Fibroblast of lung (primary cell): ENCODE results near the gene CAMTA1. TPM values are rescaled to one million over a fixed set of nuclear protein-coding genes. Genes with fewer than 3 reads are reported as not detected.

ENCODE experiments used
- DNase-seq, 2 donors: peaks; one replicate each; pipeline versions ENCODE4 v3.0.0 to v3.0.0-alpha.2; 2010; ENCODE audit warnings: low read depth in 2 of 2
- H2AFZ ChIP-seq: 2 replicates; pipeline ENCODE4 v1.5.1; 2012; ENCODE audit warnings: low read length, control low read depth, inconsistent platforms
- H3K27ac ChIP-seq: 2 replicates; pipeline ENCODE4 v1.5.1; 2011; ENCODE audit warnings: low read length, control low read depth; ENCODE audit not compliant: insufficient read depth
- H3K27me3 ChIP-seq: 2 replicates; pipeline ENCODE4 v1.5.1; 2011; ENCODE audit warnings: mild to moderate bottlenecking, low read length; ENCODE audit not compliant: control insufficient read depth, insufficient read depth
- H3K36me3 ChIP-seq: 2 replicates; pipeline ENCODE4 v1.5.1; 2011; ENCODE audit warnings: low read length; ENCODE audit not compliant: control insufficient read depth, insufficient read depth
- H3K4me1 ChIP-seq: 2 replicates; pipeline ENCODE4 v1.5.1; 2011; ENCODE audit warnings: low read length; ENCODE audit not compliant: control insufficient read depth, insufficient read depth; ENCODE audit errors: extremely low read depth
- H3K4me2 ChIP-seq: 2 replicates; pipeline ENCODE4 v1.5.1; 2011; ENCODE audit warnings: low read length, control low read depth; ENCODE audit not compliant: insufficient read depth; ENCODE audit errors: extremely low read depth
- H3K4me3 ChIP-seq, 4 experiments: fragments of 200-600 bp in 1 of 4; sonication (generic) in 1 of 4; replicated peaks in 1 of 4; 2 replicates each; pipeline ENCODE4 v1.5.1; 2011 to 2016; ENCODE audit warnings: low read length in 4 of 4, low read depth in 3 of 4, mild to moderate bottlenecking in 3 of 4, control low read depth in 2 of 4, inconsistent platforms in 1 of 4, mixed read lengths in 1 of 4; ENCODE audit not compliant: insufficient read depth in 1 of 4; ENCODE audit errors: control extremely low read depth in 1 of 4
- H3K79me2 ChIP-seq: 2 replicates; pipeline ENCODE4 v1.5.1; 2012; ENCODE audit warnings: mild to moderate bottlenecking, low read length, inconsistent platforms; ENCODE audit not compliant: control insufficient read depth, insufficient read depth
- H3K9ac ChIP-seq: 2 replicates; pipeline ENCODE4 v1.5.1; 2011; ENCODE audit warnings: mild to moderate bottlenecking, low read length, control low read depth; ENCODE audit not compliant: insufficient read depth
- H3K9me3 ChIP-seq: 2 replicates; pipeline ENCODE4 v1.5.1; 2012; ENCODE audit warnings: low read depth, low read length; ENCODE audit not compliant: control insufficient read depth, insufficient read depth
- H4K20me1 ChIP-seq: 2 replicates; pipeline ENCODE4 v1.5.1; 2011; ENCODE audit warnings: low read length; ENCODE audit not compliant: control insufficient read depth, insufficient read depth; ENCODE audit errors: extremely low read depth
- EZH2 ChIP-seq: IDR thresholded peaks from 2 replicates; pipeline ENCODE4 v1.5.1; 2012; ENCODE audit warnings: low read length, control low read depth, mild to moderate bottlenecking; ENCODE audit errors: missing control alignments
- polyA plus RNA-seq, 2 donors: library from polyadenylated mRNA; depleted of rRNA in 1 of 2; stranded (reverse) in 1 of 2; unstranded in 1 of 2; fragments of >200 nt; gene quantifications; 2 replicates each; pipeline ENCODE4 v1.2.1, GENCODE V29; 2011 to 2012; ENCODE audit warnings: missing spikeins in 1 of 2
- total RNA-seq: library from RNA; depleted of rRNA; stranded (reverse); fragments of >200 nt; gene quantifications from 2 replicates; pipeline ENCODE4 v1.2.1, GENCODE V29; 2014
- TF ChIP-seq, protein P1 (sequence below), 2 donors: IDR thresholded peaks in 1 of 2; conservative IDR thresholded peaks in 1 of 2; 1 replicate in 1 of 2; 2 replicates in 1 of 2; pipeline ENCODE4 v1.5.1; 2011 to 2012; ENCODE audit warnings: low read length in 2 of 2, control low read depth in 1 of 2, inconsistent platforms in 1 of 2, low read depth in 1 of 2, mild to moderate bottlenecking in 1 of 2

CAMTA1 gene
- total and polyA plus RNA-seq, 2 donors (not counting 1 experiment from before 2014, with no cell fraction given) = 47.6 to 86.0 TPM

GRCh38 chr1:7606096-7606495, 820.8 kb downstream of the CAMTA1 start:
- Histone ChIP-seq H2AFZ (no peak overlapping the region), H3K4me2 (no peak overlapping the region), H3K4me3 (no peak overlapping the region), H3K27ac (no peak overlapping the region), H3K27me3 (no peaks in the 10 kb centered on the region), H3K4me1 (no peaks in the 10 kb centered on the region), H3K36me3 (no peaks in the 10 kb centered on the region), H3K79me2 (no peaks in the 10 kb centered on the region), H3K9me3 (no peaks in the 10 kb centered on the region), H4K20me1 (no peaks in the 10 kb centered on the region), H3K9ac (no peak overlapping the region)
- no peak for DNase-seq
- TF ChIP-seq, protein P1, sequence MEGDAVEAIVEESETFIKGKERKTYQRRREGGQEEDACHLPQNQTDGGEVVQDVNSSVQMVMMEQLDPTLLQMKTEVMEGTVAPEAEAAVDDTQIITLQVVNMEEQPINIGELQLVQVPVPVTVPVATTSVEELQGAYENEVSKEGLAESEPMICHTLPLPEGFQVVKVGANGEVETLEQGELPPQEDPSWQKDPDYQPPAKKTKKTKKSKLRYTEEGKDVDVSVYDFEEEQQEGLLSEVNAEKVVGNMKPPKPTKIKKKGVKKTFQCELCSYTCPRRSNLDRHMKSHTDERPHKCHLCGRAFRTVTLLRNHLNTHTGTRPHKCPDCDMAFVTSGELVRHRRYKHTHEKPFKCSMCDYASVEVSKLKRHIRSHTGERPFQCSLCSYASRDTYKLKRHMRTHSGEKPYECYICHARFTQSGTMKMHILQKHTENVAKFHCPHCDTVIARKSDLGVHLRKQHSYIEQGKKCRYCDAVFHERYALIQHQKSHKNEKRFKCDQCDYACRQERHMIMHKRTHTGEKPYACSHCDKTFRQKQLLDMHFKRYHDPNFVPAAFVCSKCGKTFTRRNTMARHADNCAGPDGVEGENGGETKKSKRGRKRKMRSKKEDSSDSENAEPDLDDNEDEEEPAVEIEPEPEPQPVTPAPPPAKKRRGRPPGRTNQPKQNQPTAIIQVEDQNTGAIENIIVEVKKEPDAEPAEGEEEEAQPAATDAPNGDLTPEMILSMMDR (conservative IDR thresholded peaks at IDR 0.05 in 1 of 2, IDR thresholded peaks at IDR 0.05 in 1 of 2; ENCODE audit: low read depth in 1 of 2, low read length in 2 of 2) = no peak

DNA sequence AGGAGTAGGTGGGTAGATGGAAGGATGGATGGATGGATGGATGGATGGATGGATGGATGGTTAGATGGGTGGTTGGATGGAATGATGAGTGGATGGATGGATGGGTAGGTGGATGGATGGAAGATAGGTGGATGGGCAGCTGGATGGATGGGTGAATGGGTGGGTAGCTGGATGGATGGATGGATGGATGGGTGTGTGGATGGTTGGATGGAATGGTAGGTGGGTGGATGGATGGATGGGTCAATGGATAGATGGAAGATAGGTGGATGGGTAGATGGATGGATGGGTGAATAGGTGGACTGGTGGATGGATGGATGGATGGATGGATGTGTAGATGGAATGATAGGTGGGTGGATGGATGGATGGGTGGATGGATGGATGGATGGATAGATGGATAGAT, 821.8 kb downstream of the CAMTA1 start:
- TF ChIP-seq, protein P1 (conservative IDR thresholded peaks at IDR 0.05 in 1 of 2, IDR thresholded peaks at IDR 0.05 in 1 of 2; ENCODE audit: low read depth in 1 of 2, low read length in 2 of 2) = no peak
- no peak for TF ChIP-seq EZH2
- Histone ChIP-seq H3K4me2 (no peak overlapping the region), H3K27me3 (no peaks in the 10 kb centered on the region), H3K9ac (no peak overlapping the region), H4K20me1 (no peaks in the 10 kb centered on the region), H3K9me3 (no peaks in the 10 kb centered on the region), H3K27ac (no peak overlapping the region), H2AFZ (no peak overlapping the region), H3K4me3 (no peak overlapping the region), H3K36me3 (no peaks in the 10 kb centered on the region), H3K79me2 (no peaks in the 10 kb centered on the region), H3K4me1 (no peaks in the 10 kb centered on the region)
- no peak for DNase-seq

GRCh38 chr1:7608628-7609305, 823.5 kb downstream of the CAMTA1 start:
- no peaks in the 10 kb centered on the region for H3K36me3 ChIP-seq
- H4K20me1 ChIP-seq = no peaks in the 10 kb centered on the region
- H3K4me2 ChIP-seq = no peak overlapping the region
- no peak overlapping the region for H3K9ac ChIP-seq
- no peak overlapping the region for H3K27ac ChIP-seq
- peak in 1 of 2 donors; percentile 4 for DNase-seq
- H3K27me3 ChIP-seq = no peaks in the 10 kb centered on the region
- no peak overlapping the region for H3K4me3 ChIP-seq
- no peaks in the 10 kb centered on the region for H3K9me3 ChIP-seq
- no peaks in the 10 kb centered on the region for H3K4me1 ChIP-seq
- H2AFZ ChIP-seq = no peak overlapping the region
- H3K79me2 ChIP-seq = no peaks in the 10 kb centered on the region
- no peak for TF ChIP-seq EZH2
- TF ChIP-seq, protein P1 (conservative IDR thresholded peaks at IDR 0.05 in 1 of 2, IDR thresholded peaks at IDR 0.05 in 1 of 2; ENCODE audit: low read depth in 1 of 2, low read length in 2 of 2) = no peak
